CD14-positive monocyte (primary cell): ENCODE results near the gene PLCB1. TPM values are rescaled to one million over a fixed set of nuclear protein-coding genes. Genes with fewer than 3 reads are reported as not detected.

Experiments used
- DNase-seq, 3 donors: peaks; one replicate each; pipeline ENCODE4 v3.0.0-alpha.2; 2011 to 2022
- H2AFZ ChIP-seq: 2 replicates; pipeline ENCODE4 v1.6.0; 2012; ENCODE audit warnings: mild to moderate bottlenecking, low read depth, low read length, inconsistent platforms; ENCODE audit not compliant: insufficient read depth, poor library complexity, severe bottlenecking
- H3K27ac ChIP-seq, 2 donors: 1 replicate in 1 of 2; 2 replicates in 1 of 2; pipeline ENCODE4 v1.5.1; 2012 to 2013; ENCODE audit warnings: low read length in 2 of 2, control low read depth in 1 of 2, inconsistent platforms in 1 of 2, low read depth in 1 of 2, mild to moderate bottlenecking in 1 of 2
- H3K27me3 ChIP-seq, 2 donors: one replicate each; pipeline versions ENCODE4 v1.6.0 to v1.6.1; 2011 to 2013; ENCODE audit warnings: low read length in 2 of 2; ENCODE audit not compliant: control insufficient read depth in 2 of 2, insufficient read depth in 2 of 2
- H3K36me3 ChIP-seq, 2 donors: replicated peaks in 1 of 2; 1 replicate in 1 of 2; 2 replicates in 1 of 2; pipeline versions ENCODE4 v1.5.1 to v1.6.1; 2012 to 2013; ENCODE audit warnings: low read length in 2 of 2, control low read depth in 1 of 2, inconsistent platforms in 1 of 2, mild to moderate bottlenecking in 1 of 2; ENCODE audit not compliant: insufficient read depth in 2 of 2, control insufficient read depth in 1 of 2
- H3K4me1 ChIP-seq, 2 donors: 1 replicate in 1 of 2; 2 replicates in 1 of 2; pipeline versions ENCODE4 v1.5.1 to v1.6.1; 2012 to 2013; ENCODE audit warnings: low read length in 2 of 2, control low read depth in 1 of 2, inconsistent platforms in 1 of 2, mild to moderate bottlenecking in 1 of 2, moderate library complexity in 1 of 2; ENCODE audit not compliant: insufficient read depth in 2 of 2, control insufficient read depth in 1 of 2
- H3K4me2 ChIP-seq: replicated peaks from 2 replicates; pipeline ENCODE3; 2012; ENCODE audit warnings: low read length, moderate library complexity, mild to moderate bottlenecking; ENCODE audit not compliant: poor library complexity, severe bottlenecking; ENCODE audit errors: extremely low read depth
- H3K4me3 ChIP-seq, 3 experiments: fragments of 200-600 bp in 1 of 3; sonication (generic) in 1 of 3; replicated peaks in 1 of 3; 1 replicate in 2 of 3; 2 replicates in 1 of 3; pipeline ENCODE4 v1.5.1; 2011 to 2013; ENCODE audit warnings: low read length in 3 of 3, mild to moderate bottlenecking in 3 of 3, control low read depth in 2 of 3, low read depth in 2 of 3, inconsistent platforms in 1 of 3, moderate library complexity in 1 of 3
- H3K79me2 ChIP-seq: 2 replicates; pipeline ENCODE4 v1.6.0; 2012; ENCODE audit warnings: mild to moderate bottlenecking, control low read depth, inconsistent platforms, low read length, moderate library complexity; ENCODE audit not compliant: insufficient read depth
- H3K9ac ChIP-seq: 2 replicates; pipeline ENCODE4 v1.6.0; 2017; ENCODE audit warnings: low read length, mild to moderate bottlenecking; ENCODE audit not compliant: insufficient read depth, poor library complexity, severe bottlenecking
- H3K9me3 ChIP-seq, 2 donors: replicated peaks in 1 of 2; 1 replicate in 1 of 2; 2 replicates in 1 of 2; pipeline versions ENCODE4 v1.5.1 to v1.6.1; 2012 to 2013; ENCODE audit warnings: low read length in 2 of 2, control low read depth in 1 of 2; ENCODE audit not compliant: control insufficient read depth in 1 of 2, insufficient read depth in 1 of 2
- H4K20me1 ChIP-seq: 2 replicates; pipeline ENCODE4 v1.6.0; 2012; ENCODE audit warnings: mild to moderate bottlenecking, low read length, control low read depth, moderate library complexity; ENCODE audit not compliant: insufficient read depth
- H3K27ac Mint-ChIP-seq, 7 donors: one replicate each; pipeline ENCODE4 v1.8.0; 2020; ENCODE audit warnings: mild to moderate bottlenecking in 7 of 7, mixed read lengths in 7 of 7, moderate library complexity in 6 of 7, inconsistent platforms in 2 of 7
- H3K27me3 Mint-ChIP-seq, 3 donors: one replicate each; pipeline ENCODE4 v1.8.0; 2021 to 2022; ENCODE audit warnings: low read depth in 3 of 3, mild to moderate bottlenecking in 3 of 3, mixed read lengths in 3 of 3, moderate library complexity in 3 of 3, inconsistent platforms in 1 of 3
- H3K36me3 Mint-ChIP-seq, 2 donors: one replicate each; pipeline ENCODE4 v1.8.0; 2020; ENCODE audit warnings: mixed read lengths in 2 of 2, inconsistent platforms in 1 of 2, mild to moderate bottlenecking in 1 of 2
- H3K4me1 Mint-ChIP-seq: one replicate; pipeline ENCODE4 v1.8.0; 2020; ENCODE audit warnings: mild to moderate bottlenecking, mixed read lengths
- H3K4me3 Mint-ChIP-seq, 2 donors: one replicate each; pipeline ENCODE4 v1.8.0; 2020; ENCODE audit warnings: mild to moderate bottlenecking in 2 of 2, mixed read lengths in 2 of 2, moderate library complexity in 1 of 2
- H3K9me3 Mint-ChIP-seq, 7 donors: one replicate each; pipeline ENCODE4 v1.8.0; 2020 to 2022; ENCODE audit warnings: mixed read lengths in 7 of 7, mild to moderate bottlenecking in 6 of 7, moderate library complexity in 6 of 7, inconsistent platforms in 2 of 7
- CTCF ChIP-seq: fragments of 200-600 bp; IDR thresholded peaks from one replicate; pipeline ENCODE4 v1.8.0; 2022; ENCODE audit warnings: antibody characterized with exemption, mild to moderate bottlenecking
- WGBS: methylation state at CpG from one replicate; pipeline ENCODE4 v1.1.5; 2013; ENCODE audit warnings: missing lambda C conversion rate; ENCODE audit not compliant: insufficient coverage; 5-methylcytosine and 5-hydroxymethylcytosine counted together
- intact Hi-C, 2 donors: fragments of 100-400 bp; cut with micrococcal nuclease; formaldehyde crosslinking; loops; one replicate each; pipeline versions ENCODE4 v1.15.0 to v1.15.1; 2023
- polyA plus RNA-seq, 3 donors: library from polyadenylated mRNA; depleted of rRNA in 1 of 3; unstranded in 2 of 3; stranded (reverse) in 1 of 3; fragments of 300-500 nt in 2 of 3; fragments of >200 nt in 1 of 3; fragmentation: Illumina TruSeq in 2 of 3; gene quantifications; 1 replicate in 2 of 3; 2 replicates in 1 of 3; pipeline ENCODE4 v1.2.3, GENCODE V29; 2012 to 2021

PLCB1 gene
- polyA plus RNA-seq, 3 donors: 8.6 to 16.4 (median 13.2) TPM

- intact Hi-C loops: no loop called here
- Mint-ChIP-seq H3K4me1 (peaks cover 9% of the 10 kb centered on the region), H3K36me3 (peaks cover 8 to 14% of the 10 kb centered on the region in 2 donors), H3K27me3 (no peaks in the 10 kb centered on the region), H3K9me3 (peaks cover 0 to 3% (median 0%) of the 10 kb centered on the region in 7 donors), H3K4me3 (no peak overlapping the region), H3K27ac (no peak overlapping the region)
- WGBS: 95% methylated on average over 6 of the region's 8 CpGs
- Histone ChIP-seq H4K20me1 (no peaks in the 10 kb centered on the region), H3K4me2 (no peak overlapping the region), H3K9ac (no peak overlapping the region), H3K9me3 (no peaks in the 10 kb centered on the region), H3K4me1 (peaks cover 0 to 9% of the 10 kb centered on the region in 2 donors), H3K36me3 (no peaks in the 10 kb centered on the region), H3K79me2 (no peaks in the 10 kb centered on the region), H3K4me3 (no peak overlapping the region), H3K27ac (no peak overlapping the region), H2AFZ (no peak overlapping the region), H3K27me3 (no peaks in the 10 kb centered on the region)
- TF ChIP-seq CTCF: no peak
- DNase-seq: no peak
Measured at GRCh38 chr20:8661229-8661952, 529.3 kb downstream of the PLCB1 start.

GRCh38 chr20:8662433-8662954, 530.4 kb downstream of the PLCB1 start:
- H3K9me3 ChIP-seq: no peaks in the 10 kb centered on the region
- no peaks in the 10 kb centered on the region for H3K36me3 ChIP-seq
- Mint-ChIP-seq H3K4me1 (peaks cover 9% of the 10 kb centered on the region), H3K9me3 (no peaks in the 10 kb centered on the region), H3K36me3 (peaks cover 8 to 14% of the 10 kb centered on the region in 2 donors), H3K27me3 (no peaks in the 10 kb centered on the region), H3K4me3 (no peak overlapping the region), H3K27ac (no peak overlapping the region)
- 83% methylated on average over 2 of the region's 5 CpGs for WGBS
- H3K27ac ChIP-seq: no peak overlapping the region
- no peak for DNase-seq
- no peaks in the 10 kb centered on the region for H3K79me2 ChIP-seq
- no peak overlapping the region for H3K9ac ChIP-seq
- H4K20me1 ChIP-seq: no peaks in the 10 kb centered on the region
- H3K4me1 ChIP-seq: peaks cover 0 to 9% of the 10 kb centered on the region in 2 donors
- H3K4me3 ChIP-seq: no peak overlapping the region
- H3K27me3 ChIP-seq: no peaks in the 10 kb centered on the region
- H2AFZ ChIP-seq: no peak overlapping the region
- no peak overlapping the region for H3K4me2 ChIP-seq
- TF ChIP-seq CTCF: no peak
- intact Hi-C loops: no loop called here
